Measurements from ENCODE around the gene RAE1. TPM values are rescaled to one million over a fixed set of nuclear protein-coding genes. Genes with fewer than 3 reads are reported as not detected.

The RAE1 gene
- total RNA-seq, 2 donors from 2014 or later, result 15.0 to 20.4 TPM

GRCh38 chr20:57353351-57353750 lies 2.3 kb downstream of the RAE1 start:
- no peaks in the 10 kb centered on the region for H3K27me3 ChIP-seq (replicated peaks; ENCODE audit: insufficient read depth)
- no peak for DNase-seq (ENCODE audit: low spot score)

GRCh38 chr20:57361517-57361916 lies 10.5 kb downstream of the RAE1 start:
- peaks cover 17% of the 10 kb centered on the region for H3K36me3 ChIP-seq

More at GRCh38 chr20:57353351-57353750, 2.3 kb downstream of the RAE1 start:
- ATAC-seq (ENCODE audit: insufficient number of reproducible peaks, low FRiP score, low read depth), result no peak
- H3K36me3 ChIP-seq, result peaks cover 25% of the 10 kb centered on the region
- H3K27ac ChIP-seq, result no peak overlapping the region
- no peak for TF ChIP-seq CTCF (IDR thresholded peaks at IDR 0.05)
- no peaks in the 10 kb centered on the region for H3K9me3 ChIP-seq
- peaks cover 5 to 11% of the 10 kb centered on the region in 2 donors for H3K4me1 ChIP-seq (ENCODE audit: control insufficient read depth in 1 of 2, low read depth in 2 of 2)
- H3K4me3 ChIP-seq, result no peak overlapping the region

GRCh38 chr20:57364451-57364850 lies 13.4 kb downstream of the RAE1 start:
- Histone ChIP-seq H3K4me1 (ENCODE audit: control insufficient read depth in 1 of 2, low read depth in 2 of 2) (no peaks in the 10 kb centered on the region), H3K4me3 (no peak overlapping the region), H3K36me3 (peaks cover 36% of the 10 kb centered on the region), H3K27me3 (replicated peaks; ENCODE audit: insufficient read depth) (no peaks in the 10 kb centered on the region), H3K27ac (no peak overlapping the region), H3K9me3 (no peaks in the 10 kb centered on the region)
- DNase-seq (ENCODE audit: low spot score) (no peak), ATAC-seq (ENCODE audit: insufficient number of reproducible peaks, low FRiP score, low read depth) (no peak)
- no peak for TF ChIP-seq CTCF (IDR thresholded peaks at IDR 0.05)

More at GRCh38 chr20:57361517-57361916, 10.5 kb downstream of the RAE1 start:
- Histone ChIP-seq H3K27ac (no peak overlapping the region), H3K27me3 (replicated peaks; ENCODE audit: insufficient read depth) (no peaks in the 10 kb centered on the region), H3K9me3 (no peaks in the 10 kb centered on the region), H3K4me3 (no peak overlapping the region), H3K4me1 (ENCODE audit: control insufficient read depth in 1 of 2, low read depth in 2 of 2) (no peaks in the 10 kb centered on the region)
- DNase-seq (ENCODE audit: low spot score), result no peak
- no peak for ATAC-seq (ENCODE audit: insufficient number of reproducible peaks, low FRiP score, low read depth)
- TF ChIP-seq CTCF (IDR thresholded peaks at IDR 0.05), result no peak

- TF ChIP-seq CTCF (IDR thresholded peaks at IDR 0.05), result no peak
- H3K36me3 ChIP-seq, result peaks cover 71% of the 10 kb centered on the region
Observed at GRCh38 chr20:57369596-57369995, 18.5 kb downstream of the RAE1 start.

GRCh38 chr20:57370316-57370715 lies 19.3 kb downstream of the RAE1 start:
- Histone ChIP-seq H3K27me3 (replicated peaks; ENCODE audit: insufficient read depth) (no peaks in the 10 kb centered on the region), H3K4me1 (ENCODE audit: control insufficient read depth in 1 of 2, low read depth in 2 of 2) (no peaks in the 10 kb centered on the region), H3K4me3 (no peak overlapping the region), H3K9me3 (no peaks in the 10 kb centered on the region), H3K27ac (no peak overlapping the region), H3K36me3 (peaks cover 71% of the 10 kb centered on the region)
- DNase-seq (ENCODE audit: low spot score) (no peak), ATAC-seq (ENCODE audit: insufficient number of reproducible peaks, low FRiP score, low read depth) (no peak)
- no peak for TF ChIP-seq CTCF (IDR thresholded peaks at IDR 0.05)

More at GRCh38 chr20:57369596-57369995, 18.5 kb downstream of the RAE1 start:
- Histone ChIP-seq H3K9me3 (no peaks in the 10 kb centered on the region), H3K27ac (no peak overlapping the region), H3K4me1 (ENCODE audit: control insufficient read depth in 1 of 2, low read depth in 2 of 2) (no peaks in the 10 kb centered on the region), H3K27me3 (replicated peaks; ENCODE audit: insufficient read depth) (no peaks in the 10 kb centered on the region), H3K4me3 (no peak overlapping the region)
- ATAC-seq (ENCODE audit: insufficient number of reproducible peaks, low FRiP score, low read depth) (no peak), DNase-seq (ENCODE audit: low spot score) (no peak)
